Heart left ventricle (tissue), 16 donors: ENCODE results near the gene RNF213. TPM values are rescaled to one million over a fixed set of nuclear protein-coding genes. Genes with fewer than 3 reads are reported as not detected.

ENCODE experiments used
- ATAC-seq, 4 donors: fragments of 200-7000 bp; cut with Tn5 transposase; one replicate each; pipeline ENCODE4 v1.9.1; 2020 to 2022; ENCODE audit warnings: moderate library complexity in 4 of 4, mild to moderate bottlenecking in 3 of 4, moderate number of reproducible peaks in 1 of 4
- DNase-seq, 5 donors: peaks; one replicate each; pipeline ENCODE4 v3.0.0-alpha.2; 2020
- H3K27ac ChIP-seq, 12 donors: fragments of 200-600 bp; sonication (generic) in 4 of 12; one replicate each; pipeline versions ENCODE4 v1.5.0 to v1.8.0; 2016 to 2022; ENCODE audit warnings: mild to moderate bottlenecking in 2 of 12
- H3K27me3 ChIP-seq, 9 donors: fragments of 200-600 bp; sonication (generic) in 2 of 9; one replicate each; pipeline versions ENCODE4 v1.5.1 to v1.8.0; 2016 to 2022; ENCODE audit warnings: mild to moderate bottlenecking in 3 of 9
- H3K36me3 ChIP-seq, 9 donors: fragments of 200-600 bp; sonication (generic) in 2 of 9; one replicate each; pipeline versions ENCODE4 v1.5.0 to v1.8.0; 2018 to 2022; ENCODE audit warnings: mild to moderate bottlenecking in 2 of 9
- H3K4me1 ChIP-seq, 12 donors: fragments of 200-600 bp; sonication (generic) in 4 of 12; one replicate each; pipeline versions ENCODE4 v1.5.0 to v1.8.0; 2016 to 2022; ENCODE audit warnings: mild to moderate bottlenecking in 3 of 12
- H3K4me3 ChIP-seq, 12 donors: fragments of 200-600 bp; sonication (generic) in 4 of 12; one replicate each; pipeline versions ENCODE4 v1.5.0 to v1.8.0; 2017 to 2022; ENCODE audit warnings: mild to moderate bottlenecking in 9 of 12, moderate library complexity in 4 of 12
- H3K9me3 ChIP-seq, 12 donors: fragments of 200-600 bp; sonication (generic) in 4 of 12; one replicate each; pipeline versions ENCODE4 v1.5.0 to v1.8.0; 2016 to 2022; ENCODE audit warnings: mild to moderate bottlenecking in 1 of 12
- CTCF ChIP-seq, 12 donors: fragments of 200-600 bp; sonication (generic) in 4 of 12; IDR thresholded peaks; one replicate each; pipeline versions ENCODE4 v1.5.0 to v1.8.0; 2018 to 2022; ENCODE audit warnings: antibody characterized with exemption in 12 of 12, mild to moderate bottlenecking in 5 of 12
- POLR2A ChIP-seq, 2 donors: fragments of 450-650 bp; IDR thresholded peaks; one replicate each; pipeline ENCODE4 v1.6.1; 2017; ENCODE audit warnings: antibody characterized with exemption in 2 of 2, mild to moderate bottlenecking in 2 of 2, moderate library complexity in 2 of 2
- WGBS, 4 donors: extraction: QIAGEN DNeasy Blood & Tissue Kit in 2 of 4; methylation state at CpG; one replicate each; pipeline versions ENCODE4 v1.1.5 to v1.1.7; 2013 to 2018; 5-methylcytosine and 5-hydroxymethylcytosine counted together
- intact Hi-C, 10 donors: fragments of 100-400 bp; cut with DNase I; formaldehyde crosslinking; loops; one replicate each; pipeline versions ENCODE4 v1.11.1 to v1.14.2; 2022
- polyA plus RNA-seq, 2 donors: library from polyadenylated mRNA; stranded (reverse); fragments of 200-250 nt; gene quantifications; one replicate each; pipeline ENCODE4 v1.2.3, GENCODE V29; 2013
- total RNA-seq, 9 donors: library from RNA; depleted of rRNA in 2 of 9; stranded (reverse); fragments of >200 nt in 2 of 9; fragmentation: NEBNext Ultra II Directional in 3 of 9; extraction: Animal tissue kit (Norgen Biotek cat#: 25700) in 3 of 9; gene quantifications; one replicate each; pipeline versions ENCODE4 v1.1.0 to v1.2.4, GENCODE V29; 2016 to 2023
- donor health status: ischemic (EF 13 %, LVEDD 7.1; RV severe dilation, severe dysfunction).
- donor health status: healthy with polysubstance abuse.
- donor health status: DM: no; HTN: yes; CAD: no.
- donor health status: DM: no; HTN: no; CAD: no.
- donor health status: ischemic (EF 25% LVEDD 6.9; RV normal size, moderate dysfunction).
- donor health status: ischemic (EF 25% LVEDD 5.7; RV mildly dilated, moderate dysfunction).
- donor health status: healthy.
- donor health status: DM: yes; HTN: yes; CAD: no.
- donor health status: ischemic (EF 35%, LVEDD 5.7; RV mildly dilated, moderate dysfunction).
- donor health status: nonischemic (EF 11% LVEDD 7.7; RV severe dilation, severe dysfunction).
- donor health status: DM: yes; HTN: yes; CAD: no.
- donor health status: PGD.
- donor health status: ischemic (EF 29% LVEDD 5.4; RV normal size, mild dysfunction).
- donor health status: nonischemic (EF 23%, LVEDD 6.1; RV moderate dilation, normal function).

The RNF213 gene
- total and polyA plus RNA-seq, 11 donors: 23.1 to 167 (median 31.4) TPM

GRCh38 chr17:80362428-80363119 is 101.9 kb downstream of the RNF213 start:
- Histone ChIP-seq H3K36me3 (peaks cover 0 to 100% (median 98%) of the 10 kb centered on the region in 9 donors), H3K4me1 (peaks cover 0 to 15% (median 0%) of the 10 kb centered on the region in 12 donors), H3K27ac (peak overlapping the region in 11 of 12 donors; percentile 6 to 50 (median 39)), H3K27me3 (no peaks in the 10 kb centered on the region), H3K9me3 (no peaks in the 10 kb centered on the region), H3K4me3 (peak overlapping the region in 5 of 12 donors; percentile 5 to 40 (median 21))
- intact Hi-C loops: loop anchor here in 1 of 10 donors (10.0 kb wide), 1 partner anchor 218 kb away; the partner anchor contains the start of gene EIF4A3
- DNase-seq (peak in 4 of 5 donors; percentile 60 to 66 (median 62)), ATAC-seq (peak; percentile 34 to 80 (median 63))
- no peak for TF ChIP-seq POLR2A (IDR thresholded peaks at IDR 0.05)
- TF ChIP-seq CTCF (IDR thresholded peaks at IDR 0.05): no peak
- 58 to 69% (median 63%) methylated on average over 18 of the region's 18 CpGs for WGBS, 4 donors

GRCh38 chr17:80363120-80363515 is 102.5 kb downstream of the RNF213 start:
- 58 to 84% (median 78%) methylated on average over 12 of the region's 12 CpGs for WGBS, 4 donors
- peak in 1 of 5 donors; percentile 27 for DNase-seq
- intact Hi-C loops: loop anchor here in 1 of 10 donors (10.0 kb wide), 1 partner anchor 218 kb away; the partner anchor contains the start of gene EIF4A3

GRCh38 chr17:80363518-80364090 is 103.0 kb downstream of the RNF213 start:
- Histone ChIP-seq H3K4me3 (peak overlapping the region in 4 of 12 donors; percentile 5 to 40 (median 27)), H3K27me3 (no peaks in the 10 kb centered on the region), H3K9me3 (no peaks in the 10 kb centered on the region), H3K36me3 (peaks cover 0 to 100% (median 98%) of the 10 kb centered on the region in 9 donors), H3K4me1 (peaks cover 0 to 15% (median 0%) of the 10 kb centered on the region in 12 donors), H3K27ac (peak overlapping the region in 5 of 12 donors; percentile 26 to 50 (median 40))
- WGBS, 4 donors: 92 to 94% (median 93%) methylated on average over 25 to 28 of the region's 28 CpGs
- intact Hi-C loops: loop anchor here in 1 of 10 donors (10.0 kb wide), 1 partner anchor 219 kb away; the partner anchor contains the start of gene EIF4A3
- ATAC-seq: peak in 1 of 4 donors; percentile 25
- TF ChIP-seq POLR2A (IDR thresholded peaks at IDR 0.05) (no peak), CTCF (IDR thresholded peaks at IDR 0.05) (no peak)
- peak in 1 of 5 donors; percentile 22 for DNase-seq

More at GRCh38 chr17:80363120-80363515, 102.5 kb downstream of the RNF213 start:
- Histone ChIP-seq H3K36me3 (peaks cover 0 to 100% (median 98%) of the 10 kb centered on the region in 9 donors), H3K27ac (peak overlapping the region in 9 of 12 donors; percentile 2 to 50 (median 33)), H3K9me3 (no peaks in the 10 kb centered on the region), H3K4me1 (peaks cover 0 to 15% (median 0%) of the 10 kb centered on the region in 12 donors), H3K4me3 (peak overlapping the region in 5 of 12 donors; percentile 5 to 40 (median 21)), H3K27me3 (no peaks in the 10 kb centered on the region)
- ATAC-seq: peak in 2 of 4 donors; percentile 11 to 36
- no peak for TF ChIP-seq CTCF (IDR thresholded peaks at IDR 0.05)
- no peak for TF ChIP-seq POLR2A (IDR thresholded peaks at IDR 0.05)
